GM19397 (cell line): ENCODE results near the gene STXBP2.

Experiments
- ATAC-seq: cut with Tn5 transposase; IDR thresholded peaks from one replicate; pipeline ENCODE4 v1.9.1; 2021; ENCODE audit warnings: mild to moderate bottlenecking, moderate library complexity; ENCODE audit not compliant: unreplicated experiment

Gene STXBP2

GRCh38 chr19:7612282-7613274 is 24.3 kb upstream of the STXBP2 start:
- no peak for ATAC-seq

- ATAC-seq: no peak
These were observed 21.8 kb upstream of the STXBP2 start for GRCh38 chr19:7614859-7615741.

- ATAC-seq: no peak
These were observed 19.7 kb upstream of the STXBP2 start for GRCh38 chr19:7617172-7617571.

GRCh38 chr19:7617735-7618134 is 19.2 kb upstream of the STXBP2 start:
- no peak for ATAC-seq

- no peak for ATAC-seq
These were observed 18.6 kb upstream of the STXBP2 start for GRCh38 chr19:7618348-7618747.

- ATAC-seq: no peak
These were observed 18.0 kb upstream of the STXBP2 start for GRCh38 chr19:7618771-7619510.

- no peak for ATAC-seq
These were observed 17.1 kb upstream of the STXBP2 start for GRCh38 chr19:7619671-7620441.

- ATAC-seq: no peak
These were observed 16.2 kb upstream of the STXBP2 start for GRCh38 chr19:7620442-7621412.

GRCh38 chr19:7622933-7623685 is 13.8 kb upstream of the STXBP2 start:
- ATAC-seq: no peak

- ATAC-seq: no peak
These were observed 12.9 kb upstream of the STXBP2 start for GRCh38 chr19:7623725-7624603.

GRCh38 chr19:7624810-7625209 is 12.1 kb upstream of the STXBP2 start:
- no peak for ATAC-seq

GRCh38 chr19:7625763-7626372 is 11.0 kb upstream of the STXBP2 start:
- ATAC-seq: no peak

- no peak for ATAC-seq
These were observed 9.7 kb upstream of the STXBP2 start for GRCh38 chr19:7627166-7627565.

GRCh38 chr19:7628589-7629311 is 8.2 kb upstream of the STXBP2 start:
- ATAC-seq: no peak

- peak; percentile 90 for ATAC-seq
These were observed 7.4 kb upstream of the STXBP2 start, which contains the start of the genes PET100 and XAB2 for GRCh38 chr19:7629347-7630054. PET100 (plus strand) TSS chr19:7629793; CDS start chr19:7629834, 41 bp downstream. XAB2 (minus strand) TSS chr19:7629545; CDS start chr19:7629527, 18 bp downstream.
